Measurements from ENCODE around the gene CASK. TPM values are rescaled to one million over a fixed set of nuclear protein-coding genes. Genes with fewer than 3 reads are reported as not detected.

Gene CASK, protein sequence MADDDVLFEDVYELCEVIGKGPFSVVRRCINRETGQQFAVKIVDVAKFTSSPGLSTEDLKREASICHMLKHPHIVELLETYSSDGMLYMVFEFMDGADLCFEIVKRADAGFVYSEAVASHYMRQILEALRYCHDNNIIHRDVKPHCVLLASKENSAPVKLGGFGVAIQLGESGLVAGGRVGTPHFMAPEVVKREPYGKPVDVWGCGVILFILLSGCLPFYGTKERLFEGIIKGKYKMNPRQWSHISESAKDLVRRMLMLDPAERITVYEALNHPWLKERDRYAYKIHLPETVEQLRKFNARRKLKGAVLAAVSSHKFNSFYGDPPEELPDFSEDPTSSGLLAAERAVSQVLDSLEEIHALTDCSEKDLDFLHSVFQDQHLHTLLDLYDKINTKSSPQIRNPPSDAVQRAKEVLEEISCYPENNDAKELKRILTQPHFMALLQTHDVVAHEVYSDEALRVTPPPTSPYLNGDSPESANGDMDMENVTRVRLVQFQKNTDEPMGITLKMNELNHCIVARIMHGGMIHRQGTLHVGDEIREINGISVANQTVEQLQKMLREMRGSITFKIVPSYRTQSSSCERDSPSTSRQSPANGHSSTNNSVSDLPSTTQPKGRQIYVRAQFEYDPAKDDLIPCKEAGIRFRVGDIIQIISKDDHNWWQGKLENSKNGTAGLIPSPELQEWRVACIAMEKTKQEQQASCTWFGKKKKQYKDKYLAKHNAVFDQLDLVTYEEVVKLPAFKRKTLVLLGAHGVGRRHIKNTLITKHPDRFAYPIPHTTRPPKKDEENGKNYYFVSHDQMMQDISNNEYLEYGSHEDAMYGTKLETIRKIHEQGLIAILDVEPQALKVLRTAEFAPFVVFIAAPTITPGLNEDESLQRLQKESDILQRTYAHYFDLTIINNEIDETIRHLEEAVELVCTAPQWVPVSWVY
- total RNA-seq: 10 to 100 TPM; 27.9 to 28.4 TPM

DNA sequence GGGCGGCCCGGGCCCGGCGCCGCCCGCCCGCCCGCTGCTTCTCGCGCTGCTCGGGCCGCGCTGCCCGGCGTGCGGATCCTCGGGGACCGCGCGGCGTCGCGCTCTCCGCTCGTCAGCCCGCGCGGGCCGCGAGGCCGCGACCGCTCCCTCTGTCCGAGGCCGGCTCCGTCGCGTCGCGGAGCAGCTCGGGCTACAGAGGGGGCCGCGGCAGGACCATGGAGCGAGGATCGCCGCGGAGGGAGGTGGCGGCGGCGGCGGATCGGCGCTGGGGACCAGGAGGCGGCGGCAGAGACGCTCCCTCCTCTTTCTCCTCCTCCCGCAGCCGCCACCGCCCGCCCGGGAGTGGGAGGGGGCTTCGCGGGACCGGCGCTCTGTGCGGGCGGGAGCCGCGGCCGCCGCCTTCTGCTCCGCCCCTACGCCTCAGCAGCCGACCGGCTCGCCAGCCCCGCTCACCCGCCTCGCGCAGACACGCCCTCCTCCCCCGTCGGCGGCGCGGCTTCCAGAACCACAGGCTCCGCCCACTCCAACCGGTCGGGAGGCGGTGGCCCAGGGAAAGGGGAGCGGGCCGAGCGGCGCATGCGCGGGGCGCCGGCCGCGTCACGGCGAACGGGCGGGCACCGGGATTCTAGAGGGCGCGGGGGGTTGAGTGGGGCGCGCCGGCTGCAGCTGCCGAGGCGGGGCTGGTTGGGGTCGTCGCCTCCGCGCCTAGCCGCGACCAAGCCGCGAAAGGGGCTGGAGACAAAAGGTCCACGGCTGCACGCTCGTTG is at the start of gene CASK:
TSS of gene CASK (minus strand) at position 344 of the 767 bp plus-strand sequence. CDS start 566 bp downstream, outside the sequence.
- ChIA-PET CTCF (interaction anchor here (1.5 kb wide), 1 partner anchor 17 kb away, joined by 4 read pairs; no protein-coding TSS in a partner anchor), POLR2A (no interaction called here)

DNA sequence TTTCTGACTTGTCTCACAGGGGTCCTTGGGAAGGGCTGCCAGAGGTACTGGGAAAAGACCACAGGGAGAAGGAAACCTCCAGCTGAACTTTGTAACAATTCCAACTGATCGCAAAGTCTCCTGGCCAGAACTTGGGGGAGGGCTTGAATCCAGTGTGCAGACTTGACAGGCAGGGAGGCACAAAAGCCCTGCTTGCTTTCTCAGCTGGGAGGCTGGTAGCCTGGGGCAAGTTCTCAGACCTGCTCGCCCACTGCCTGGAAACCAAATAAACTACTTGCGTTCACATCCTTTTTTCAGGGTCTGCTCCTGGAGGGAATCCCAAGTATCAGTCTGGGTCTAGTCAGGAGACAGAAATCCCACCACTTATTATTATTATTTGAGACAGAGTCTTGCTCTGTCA is 48.0 kb upstream of the CASK start:
- POLR2A ChIA-PET: interaction anchor here (0.6 kb wide), 1 partner anchor 308 kb away, joined by 3 read pairs; no protein-coding TSS in a partner anchor
- CTCF ChIA-PET: no interaction called here

- ChIA-PET POLR2A (no interaction called here), CTCF (no interaction called here)
Observed at GRCh38 chrX:41970419-41970818, 47.1 kb upstream of the CASK start.

DNA sequence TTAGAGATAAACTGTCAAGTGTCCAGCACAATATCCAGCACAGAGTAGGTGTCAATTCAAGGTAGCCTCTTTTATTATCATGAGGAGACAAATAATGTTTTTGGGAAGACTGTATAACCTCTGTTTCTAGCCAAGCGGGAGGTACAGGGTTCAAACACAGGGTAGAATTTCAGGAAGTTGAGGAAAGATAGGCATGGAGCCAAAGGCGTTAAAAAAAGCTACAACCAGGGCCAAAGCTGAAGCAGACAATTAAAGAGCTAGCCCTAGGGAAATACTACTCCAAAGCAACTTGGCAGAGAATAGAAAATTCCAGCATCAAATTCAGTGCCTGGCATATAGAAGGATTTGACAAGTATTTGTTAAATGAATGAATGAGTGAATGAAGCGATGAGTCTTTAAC is 40.0 kb upstream of the CASK start:
- POLR2A ChIA-PET: no interaction called here

GRCh38 chrX:41960142-41960541 is 36.8 kb upstream of the CASK start:
- CTCF ChIA-PET: no interaction called here
- POLR2A ChIA-PET: no interaction called here

More for the DNA sequence above, 40.0 kb upstream of the CASK start:
- CTCF ChIA-PET: no interaction called here

GRCh38 chrX:41958861-41959260 is 35.5 kb upstream of the CASK start:
- ChIA-PET POLR2A (no interaction called here), CTCF (no interaction called here)

DNA sequence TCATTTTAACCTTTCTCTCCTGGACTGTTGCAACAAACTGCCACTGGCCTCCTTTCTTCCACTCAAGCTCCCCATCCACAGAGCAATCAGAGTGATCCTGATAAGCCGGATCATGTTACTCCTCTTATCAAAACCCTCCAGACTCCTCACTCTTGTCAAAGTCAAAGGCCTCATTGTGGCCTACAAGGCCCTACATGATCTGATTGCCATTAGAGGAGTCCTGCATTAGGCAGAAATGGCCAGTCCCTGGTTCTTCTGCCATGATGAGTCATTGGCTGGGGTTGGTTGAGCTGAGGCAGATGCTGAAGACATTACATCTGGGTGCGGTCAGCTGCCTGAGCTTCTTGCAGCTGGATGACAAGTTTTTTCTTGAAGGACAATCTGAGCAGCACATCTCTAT is 32.7 kb upstream of the CASK start:
- ChIA-PET POLR2A (no interaction called here), CTCF (no interaction called here)

DNA sequence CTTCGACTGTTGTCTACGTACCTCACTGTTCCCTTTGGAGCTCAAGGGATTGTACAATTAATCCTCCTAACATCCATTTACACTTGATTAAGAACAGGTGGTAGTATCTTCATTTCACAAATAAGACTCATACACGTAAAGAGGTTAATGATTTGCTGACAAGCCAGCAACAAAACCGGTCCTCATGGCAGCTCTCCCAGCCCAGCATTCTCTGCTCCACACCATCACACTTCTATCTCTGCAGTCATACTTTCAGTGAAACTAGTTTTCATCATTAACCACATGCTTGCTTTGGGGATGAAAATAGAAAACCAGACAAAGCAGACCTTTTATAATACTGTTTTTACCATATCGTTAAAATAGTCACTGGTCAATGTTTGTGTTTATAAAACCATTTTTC is 28.7 kb upstream of the CASK start:
- POLR2A ChIA-PET: no interaction called here

DNA sequence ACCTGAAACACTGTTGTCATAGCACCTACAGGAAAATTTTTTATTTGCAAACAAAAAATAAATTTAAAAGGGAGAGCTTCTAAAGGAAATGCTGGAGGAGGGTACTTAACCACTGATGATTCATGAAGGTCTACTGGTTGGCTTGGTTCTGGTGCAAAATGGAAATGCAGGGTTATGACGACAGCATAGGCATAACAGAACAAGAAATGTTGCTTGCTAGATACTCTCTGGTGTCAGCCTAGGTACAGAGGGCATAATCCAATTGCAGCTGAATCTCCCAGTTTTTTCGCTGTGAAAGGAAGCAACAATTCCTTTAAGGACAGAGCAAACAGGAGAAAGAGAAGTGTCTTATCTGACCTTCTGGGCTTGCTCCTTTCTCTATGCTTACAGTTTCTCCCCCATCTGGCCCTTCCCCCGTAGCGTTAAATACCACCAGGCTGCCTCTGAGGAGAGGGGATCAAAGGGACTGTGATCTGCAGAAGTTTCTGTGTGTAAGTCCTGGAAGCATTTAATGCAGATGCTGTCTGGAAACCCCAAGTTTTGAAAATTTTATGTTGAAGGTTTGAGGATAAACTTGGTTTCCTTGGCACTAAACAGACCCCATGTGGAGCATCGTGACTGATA is 23.7 kb upstream of the CASK start:
- ChIA-PET CTCF (no interaction called here), POLR2A (no interaction called here)

More for the DNA sequence above, 28.7 kb upstream of the CASK start:
- CTCF ChIA-PET: no interaction called here

- POLR2A ChIA-PET: no interaction called here
- CTCF ChIA-PET: no interaction called here
Observed at GRCh38 chrX:41946235-41946634, 22.9 kb upstream of the CASK start.

GRCh38 chrX:41935832-41936231 is 12.5 kb upstream of the CASK start:
- ChIA-PET POLR2A (no interaction called here), CTCF (no interaction called here)

- ChIA-PET POLR2A (no interaction called here), CTCF (no interaction called here)
Observed at GRCh38 chrX:41933546-41933945, 10.2 kb upstream of the CASK start.

- CTCF ChIA-PET: no interaction called here
- POLR2A ChIA-PET: no interaction called here
Observed at GRCh38 chrX:41932885-41933284, 9.5 kb upstream of the CASK start.

DNA sequence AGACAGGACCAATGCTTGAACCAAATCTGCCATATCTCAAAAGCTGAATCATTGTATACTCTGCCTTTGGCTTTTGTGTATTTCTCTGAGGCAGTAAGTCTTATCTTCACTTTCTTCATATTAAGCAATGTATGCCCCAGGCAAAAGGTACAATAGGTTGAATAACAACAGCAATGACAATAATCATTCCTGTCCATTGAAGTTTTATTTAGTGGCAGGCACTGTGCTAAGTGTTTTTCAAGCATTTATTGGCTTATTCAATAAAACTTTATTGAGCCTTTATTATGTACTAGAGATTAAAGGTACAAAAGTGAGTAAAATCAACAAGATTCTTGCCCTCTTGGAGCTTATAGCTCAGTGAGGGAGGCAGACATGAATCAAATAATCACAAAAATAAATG is 8.2 kb upstream of the CASK start:
- CTCF ChIA-PET: no interaction called here
- POLR2A ChIA-PET: no interaction called here

GRCh38 chrX:41923978-41924683 is 777 bp upstream of the CASK start:
- ChIA-PET POLR2A (no interaction called here), CTCF (no interaction called here)

DNA sequence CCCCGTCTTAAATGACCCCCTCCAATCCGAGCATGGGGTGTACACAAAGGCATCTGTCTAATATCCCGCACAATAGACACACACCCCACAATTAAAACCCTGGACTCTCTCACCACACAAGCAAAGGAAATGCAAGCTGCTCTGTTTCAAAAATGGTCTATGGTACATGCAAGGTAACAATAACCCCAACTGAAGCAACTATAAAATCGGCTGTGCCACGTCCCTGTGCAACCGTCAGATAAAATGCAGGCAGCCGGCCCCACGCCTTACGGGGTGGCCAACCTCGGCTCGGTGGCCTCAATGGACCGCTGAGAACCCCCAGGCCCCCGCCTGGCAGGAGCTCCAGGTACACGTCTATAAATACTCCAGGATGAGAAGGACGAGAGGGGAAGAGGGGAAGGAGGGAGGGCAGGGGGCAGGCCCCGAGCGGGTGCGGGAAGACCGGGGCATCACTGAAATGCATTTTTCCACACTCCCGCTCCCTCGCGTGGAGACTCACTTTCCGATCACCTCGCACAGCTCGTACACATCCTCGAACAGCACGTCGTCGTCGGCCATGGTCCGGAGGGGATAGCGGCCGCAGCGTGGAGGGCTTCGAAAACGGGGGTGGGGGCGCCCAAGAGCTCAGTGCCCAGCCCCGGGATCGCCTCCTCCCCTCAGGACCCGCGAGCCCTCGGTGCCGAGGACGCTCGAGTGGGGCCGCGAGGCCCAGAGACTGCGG is 763 bp downstream of the CASK start:
- POLR2A ChIA-PET: no interaction called here
- CTCF ChIA-PET: interaction anchor here (0.7 to 1.5 kb wide), 2 partner anchors 16 to 1026 kb away, joined by 3 to 4 read pairs; no protein-coding TSS in a partner anchor

DNA sequence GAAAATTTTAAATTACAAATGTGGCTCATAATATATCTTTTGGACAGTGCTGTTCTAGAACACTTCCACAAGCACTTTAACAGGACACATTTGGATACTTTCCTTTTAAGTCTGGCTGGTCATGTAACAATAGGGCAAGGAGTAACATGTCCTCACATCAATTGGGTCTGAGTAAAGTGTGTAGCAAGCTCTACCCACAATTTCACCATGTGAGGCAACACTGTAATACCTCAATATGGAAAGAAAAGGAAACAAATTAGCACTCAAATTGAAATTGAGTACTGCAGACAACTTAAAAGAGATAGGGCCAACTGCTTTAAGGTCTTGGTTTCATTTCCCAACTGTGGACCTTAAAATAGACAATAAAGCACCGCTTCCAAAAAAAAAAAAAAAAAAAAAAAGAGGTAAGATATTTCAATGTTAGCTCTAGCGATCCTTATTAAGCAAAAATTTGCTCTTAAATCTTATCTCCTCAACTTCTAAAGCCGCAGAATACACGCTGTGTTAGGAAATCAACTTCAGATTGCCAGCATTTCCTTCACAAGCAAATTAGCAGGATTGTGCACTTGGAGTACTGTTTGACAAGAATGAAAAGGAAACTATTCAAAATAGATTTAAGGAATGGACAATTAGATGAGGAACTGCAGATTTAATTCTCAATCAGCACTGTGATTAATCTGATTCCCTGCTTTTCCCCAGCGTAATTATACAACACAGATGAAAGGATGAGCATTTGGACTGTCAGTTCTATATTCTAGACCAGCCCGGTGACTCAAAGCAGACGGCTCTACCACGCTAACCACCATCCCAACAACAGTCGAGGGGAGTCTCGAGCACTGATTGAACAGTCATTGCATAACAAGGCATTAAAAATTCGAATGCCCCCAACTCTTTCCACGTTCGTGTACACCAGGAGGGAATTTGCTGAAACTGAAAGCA is 1.6 kb downstream of the CASK start:
- ChIA-PET CTCF (interaction anchor here (0.7 to 1.5 kb wide), 2 partner anchors 15 to 1027 kb away, joined by 3 to 4 read pairs; no protein-coding TSS in a partner anchor), POLR2A (no interaction called here)
